H9 (cell line): ENCODE results near the gene CBLL1. TPM values are rescaled to one million over a fixed set of nuclear protein-coding genes. Genes with fewer than 3 reads are reported as not detected.

Experiments used
- DNase-seq: peaks from one replicate; pipeline ENCODE4 v3.0.0-alpha.2; 2017
- H2AFZ ChIP-seq: one replicate; pipeline ENCODE4 v1.6.1; 2013; ENCODE audit warnings: mild to moderate bottlenecking, low read length, control low read depth, moderate library complexity
- H2AK5ac ChIP-seq: 2 replicates; pipeline ENCODE4 v1.6.1; 2013; ENCODE audit warnings: low read length, control low read depth, mixed read lengths; ENCODE audit not compliant: insufficient read length
- H2BK120ac ChIP-seq: one replicate; pipeline ENCODE4 v1.6.1; 2013; ENCODE audit warnings: low read depth, mild to moderate bottlenecking, low read length, control low read depth, inconsistent platforms; ENCODE audit not compliant: poor library complexity, severe bottlenecking
- H2BK12ac ChIP-seq: 2 replicates; pipeline ENCODE4 v1.6.1; 2013; ENCODE audit warnings: low read length, control low read depth, mixed read lengths, low read depth; ENCODE audit not compliant: insufficient read length
- H2BK15ac ChIP-seq: 2 replicates; pipeline ENCODE4 v1.6.1; 2013; ENCODE audit warnings: low read depth, low read length, control low read depth
- H2BK20ac ChIP-seq: one replicate; pipeline ENCODE4 v1.6.1; 2013; ENCODE audit warnings: low read depth, mild to moderate bottlenecking, low read length, control low read depth, inconsistent platforms; ENCODE audit not compliant: poor library complexity, severe bottlenecking
- H2BK5ac ChIP-seq: 2 replicates; pipeline ENCODE4 v1.6.1; 2013; ENCODE audit warnings: low read length, control low read depth, mixed read lengths; ENCODE audit not compliant: insufficient read length
- H3K14ac ChIP-seq: 2 replicates; pipeline ENCODE4 v1.6.1; 2013; ENCODE audit warnings: low read length, control low read depth; ENCODE audit not compliant: insufficient read depth
- H3K18ac ChIP-seq: 2 replicates; pipeline ENCODE4 v1.6.1; 2013; ENCODE audit warnings: low read depth, mild to moderate bottlenecking, mixed read lengths, low read length, control low read depth; ENCODE audit not compliant: insufficient read length
- H3K23ac ChIP-seq: 2 replicates; pipeline ENCODE4 v1.6.1; 2013; ENCODE audit warnings: low read length, control low read depth, mixed read lengths, low read depth; ENCODE audit not compliant: insufficient read length
- H3K23me2 ChIP-seq: 2 replicates; pipeline ENCODE4 v1.6.1; 2013; ENCODE audit warnings: low read depth, mild to moderate bottlenecking, mixed read lengths, low read length, control low read depth; ENCODE audit not compliant: insufficient read length, poor library complexity, severe bottlenecking
- H3K27ac ChIP-seq: 2 replicates; pipeline ENCODE4 v1.5.1; 2013; ENCODE audit warnings: low read length, control low read depth, mixed read lengths, low read depth; ENCODE audit not compliant: insufficient read length
- H3K27me3 ChIP-seq: 2 replicates; pipeline ENCODE4 v1.6.1; 2013; ENCODE audit warnings: low read length, control low read depth, inconsistent platforms; ENCODE audit not compliant: insufficient read depth
- H3K4ac ChIP-seq: 2 replicates; pipeline ENCODE4 v1.6.1; 2013; ENCODE audit warnings: low read depth, mild to moderate bottlenecking, control low read depth, inconsistent platforms, low read length, moderate library complexity
- H3K4me1 ChIP-seq: 2 replicates; pipeline ENCODE4 v1.6.1; 2013; ENCODE audit warnings: low read length, control low read depth, inconsistent platforms; ENCODE audit not compliant: insufficient read depth
- H3K4me2 ChIP-seq: 2 replicates; pipeline ENCODE4 v1.6.1; 2013; ENCODE audit warnings: low read length, control low read depth, mixed read lengths; ENCODE audit not compliant: insufficient read length, insufficient read depth
- H3K56ac ChIP-seq: 2 replicates; pipeline ENCODE4 v1.6.1; 2013; ENCODE audit warnings: low read depth, mild to moderate bottlenecking, mixed read lengths, low read length, control low read depth; ENCODE audit not compliant: insufficient read length
- H3K79me1 ChIP-seq: 2 replicates; pipeline ENCODE4 v1.6.1; 2013; ENCODE audit warnings: low read depth, mild to moderate bottlenecking, moderate library complexity, low read length, control low read depth, inconsistent platforms; ENCODE audit not compliant: insufficient read depth, poor library complexity, severe bottlenecking
- H3K79me2 ChIP-seq: 2 replicates; pipeline ENCODE4 v1.6.1; 2013; ENCODE audit warnings: low read length, control low read depth, inconsistent platforms; ENCODE audit not compliant: insufficient read depth
- H3K9ac ChIP-seq: 2 replicates; pipeline ENCODE4 v1.6.1; 2013; ENCODE audit warnings: low read length, control low read depth, mixed read lengths; ENCODE audit not compliant: insufficient read length; ENCODE audit errors: extremely low read depth
- H3K9me3 ChIP-seq: one replicate; pipeline ENCODE4 v1.6.1; 2013; ENCODE audit warnings: low read depth, low read length, inconsistent platforms; ENCODE audit not compliant: control insufficient read depth
- H3T11ph ChIP-seq: one replicate; pipeline ENCODE4 v1.6.1; 2013; ENCODE audit warnings: mild to moderate bottlenecking, low read length, control low read depth, inconsistent platforms
- H4K20me1 ChIP-seq: one replicate; pipeline ENCODE4 v1.6.1; 2013; ENCODE audit not compliant: control insufficient read depth, insufficient read length, insufficient read depth
- H4K5ac ChIP-seq: 2 replicates; pipeline ENCODE4 v1.6.1; 2013; ENCODE audit warnings: low read depth, mild to moderate bottlenecking, mixed read lengths, low read length, control low read depth; ENCODE audit not compliant: insufficient read length
- H4K8ac ChIP-seq: replicated peaks from 2 replicates; pipeline ENCODE4 v1.6.1; 2013; ENCODE audit warnings: low read length, control low read depth, mixed read lengths, low read depth; ENCODE audit not compliant: insufficient read length
- H4K91ac ChIP-seq: 2 replicates; pipeline ENCODE4 v1.6.1; 2013; ENCODE audit warnings: low read depth, mild to moderate bottlenecking, moderate library complexity, mixed read lengths, low read length, control low read depth; ENCODE audit not compliant: insufficient read length
- H3K27ac Mint-ChIP-seq, 3 experiments: 2 replicates in 2 of 3; 3 replicates in 1 of 3; pipeline ENCODE4 v1.8.0; 2020 to 2021; ENCODE audit warnings: mixed read lengths in 3 of 3, mild to moderate bottlenecking in 1 of 3, moderate library complexity in 1 of 3
- H3K27me3 Mint-ChIP-seq: 2 replicates; pipeline ENCODE4 v1.8.0; 2021; ENCODE audit warnings: low read depth, mild to moderate bottlenecking, moderate library complexity, mixed read lengths
- H3K36me3 Mint-ChIP-seq, 3 experiments: 2 replicates in 2 of 3; 3 replicates in 1 of 3; pipeline ENCODE4 v1.8.0; 2020 to 2021; ENCODE audit warnings: low read depth in 3 of 3, mixed read lengths in 3 of 3; ENCODE audit not compliant: insufficient read depth in 1 of 3
- H3K4me1 Mint-ChIP-seq, 2 experiments: 2 replicates each; pipeline ENCODE4 v1.8.0; 2020; ENCODE audit warnings: mixed read lengths in 2 of 2
- H3K4me3 Mint-ChIP-seq, 2 experiments: 2 replicates in 1 of 2; 3 replicates in 1 of 2; pipeline ENCODE4 v1.8.0; 2020 to 2021; ENCODE audit warnings: mild to moderate bottlenecking in 2 of 2, mixed read lengths in 2 of 2, moderate library complexity in 1 of 2
- H3K9me3 Mint-ChIP-seq, 2 experiments: 2 replicates in 1 of 2; 3 replicates in 1 of 2; pipeline ENCODE4 v1.8.0; 2020; ENCODE audit warnings: mild to moderate bottlenecking in 2 of 2, mixed read lengths in 2 of 2, moderate library complexity in 1 of 2
- WGBS: extraction: QIAGEN DNeasy Blood & Tissue Kit; methylation state at CpG from one replicate; pipeline ENCODE4 v1.1.7; 2013; ENCODE audit warnings: missing lambda C conversion rate, low lambda C conversion rate, mixed read lengths; ENCODE audit not compliant: insufficient read length; ENCODE audit errors: extremely low coverage; 5-methylcytosine and 5-hydroxymethylcytosine counted together
- total RNA-seq: library from RNA; stranded (reverse); gene quantifications from 2 replicates; pipeline ENCODE4 v1.2.1, GENCODE V29; 2021
- TF ChIP-seq, protein P1 (sequence below): fragments of 200-600 bp; sonication (generic); conservative IDR thresholded peaks from 3 replicates; pipeline ENCODE4 v1.8.0; 2021; ENCODE audit warnings: antibody characterized with exemption, mild to moderate bottlenecking

CBLL1 gene
- total RNA-seq, 1 experiment from 2014 or later: 32.2 TPM

GRCh38 chr7:107746006-107746405, 2.1 kb downstream of the CBLL1 start:
- Histone ChIP-seq H3K27me3 (no peaks in the 10 kb centered on the region; the same call in 1 of the 2 replicates), H2BK12ac (no peak overlapping the region), H4K91ac (no peak overlapping the region), H3K79me1 (peaks cover 6% of the 10 kb centered on the region), H4K8ac (no peak overlapping the region), H3K4me2 (peak overlapping the region; percentile 88), H3K27ac (no peak overlapping the region), H3K14ac (no peak overlapping the region), H4K5ac (no peak overlapping the region), H3K56ac (no peak overlapping the region), H2BK15ac (no peak overlapping the region), H3T11ph (no peak overlapping the region), H2BK120ac (no peak overlapping the region), H2AFZ (no peak overlapping the region), H2BK20ac (no peak overlapping the region), H3K23ac (no peak overlapping the region), H2BK5ac (no peak overlapping the region), H3K79me2 (peaks cover 23% of the 10 kb centered on the region; the same call in 1 of the 2 replicates), H2AK5ac (no peak overlapping the region), H3K9me3 (no peaks in the 10 kb centered on the region), H3K4me1 (peaks cover 2% of the 10 kb centered on the region; the same call in 1 of the 2 replicates), H3K9ac (no peak overlapping the region), H3K23me2 (peaks cover 5% of the 10 kb centered on the region), H4K20me1 (no peaks in the 10 kb centered on the region), H3K18ac (no peak overlapping the region), H3K4ac (no peak overlapping the region)
- H3K4me3 Mint-ChIP-seq: peak overlapping the region; percentile 93 to 98; a peak in 4 of 5 replicates
- TF ChIP-seq, protein P1, sequence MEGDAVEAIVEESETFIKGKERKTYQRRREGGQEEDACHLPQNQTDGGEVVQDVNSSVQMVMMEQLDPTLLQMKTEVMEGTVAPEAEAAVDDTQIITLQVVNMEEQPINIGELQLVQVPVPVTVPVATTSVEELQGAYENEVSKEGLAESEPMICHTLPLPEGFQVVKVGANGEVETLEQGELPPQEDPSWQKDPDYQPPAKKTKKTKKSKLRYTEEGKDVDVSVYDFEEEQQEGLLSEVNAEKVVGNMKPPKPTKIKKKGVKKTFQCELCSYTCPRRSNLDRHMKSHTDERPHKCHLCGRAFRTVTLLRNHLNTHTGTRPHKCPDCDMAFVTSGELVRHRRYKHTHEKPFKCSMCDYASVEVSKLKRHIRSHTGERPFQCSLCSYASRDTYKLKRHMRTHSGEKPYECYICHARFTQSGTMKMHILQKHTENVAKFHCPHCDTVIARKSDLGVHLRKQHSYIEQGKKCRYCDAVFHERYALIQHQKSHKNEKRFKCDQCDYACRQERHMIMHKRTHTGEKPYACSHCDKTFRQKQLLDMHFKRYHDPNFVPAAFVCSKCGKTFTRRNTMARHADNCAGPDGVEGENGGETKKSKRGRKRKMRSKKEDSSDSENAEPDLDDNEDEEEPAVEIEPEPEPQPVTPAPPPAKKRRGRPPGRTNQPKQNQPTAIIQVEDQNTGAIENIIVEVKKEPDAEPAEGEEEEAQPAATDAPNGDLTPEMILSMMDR: no peak
- H3K4me1 Mint-ChIP-seq: peaks cover 20 to 23% of the 10 kb centered on the region in 2 experiments
- no peak for DNase-seq
- no peaks in the 10 kb centered on the region; a peak in 1 of 5 replicates for H3K9me3 Mint-ChIP-seq
- no peaks in the 10 kb centered on the region for H3K27me3 Mint-ChIP-seq
- whole genome bisulfite sequencing: no CpG with 5 or more reads among the region's 3 CpGs
- H3K36me3 Mint-ChIP-seq: peaks cover 6 to 18% (median 18%) of the 10 kb centered on the region in 3 experiments; a peak in 6 of 7 replicates
- peak overlapping the region in 1 of 3 experiments; percentile 0; a peak in 1 of 7 replicates for H3K27ac Mint-ChIP-seq
